ENCODE measurements around the gene ATG9A.
"Not testable (repeated sequence)": the region's sequence is repeated elsewhere in the genome, so short reads cannot be mapped to it uniquely, and the experiment has no call there.

Gene ATG9A

GRCh38 chr2:219205165-219205538, 24.3 kb downstream of the ATG9A start:
- no peak for DNase-seq (ENCODE audit: low spot score)

DNA sequence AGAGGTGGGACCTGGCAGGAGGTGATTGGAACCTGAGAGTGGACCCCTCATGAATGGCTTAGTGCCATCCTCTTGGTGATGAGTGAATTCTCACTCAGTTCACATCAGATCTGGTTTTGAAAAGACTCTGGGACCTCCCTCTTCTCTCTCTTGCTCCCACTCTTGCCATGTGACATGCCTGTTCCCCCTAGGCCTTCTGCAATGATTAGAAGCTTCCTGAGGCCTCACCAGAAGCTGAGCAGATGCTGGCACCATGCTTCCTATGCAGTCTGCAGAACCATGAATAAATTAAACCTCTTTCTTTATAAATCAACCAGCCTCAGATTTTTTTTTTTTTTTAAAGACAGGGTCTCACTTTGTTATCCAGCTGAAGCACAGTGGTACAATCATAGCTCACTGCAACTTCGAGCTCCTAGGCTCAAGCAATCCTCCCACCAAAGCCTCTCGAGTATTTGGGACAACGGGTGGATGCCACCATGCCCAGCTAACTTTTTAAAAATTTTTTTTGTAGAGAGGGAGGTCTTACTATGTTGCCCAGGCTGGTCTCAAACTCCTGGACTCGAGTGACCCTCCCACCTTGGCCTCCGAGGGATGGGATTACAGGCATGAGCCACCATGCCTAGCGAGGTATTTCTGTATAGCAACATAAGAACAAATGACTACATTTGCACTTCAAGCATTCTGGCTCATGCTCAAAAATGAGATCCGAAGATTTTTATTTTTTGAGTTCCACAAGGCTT, 24.8 kb downstream of the ATG9A start:
- no peak for DNase-seq (ENCODE audit: low spot score)

DNA sequence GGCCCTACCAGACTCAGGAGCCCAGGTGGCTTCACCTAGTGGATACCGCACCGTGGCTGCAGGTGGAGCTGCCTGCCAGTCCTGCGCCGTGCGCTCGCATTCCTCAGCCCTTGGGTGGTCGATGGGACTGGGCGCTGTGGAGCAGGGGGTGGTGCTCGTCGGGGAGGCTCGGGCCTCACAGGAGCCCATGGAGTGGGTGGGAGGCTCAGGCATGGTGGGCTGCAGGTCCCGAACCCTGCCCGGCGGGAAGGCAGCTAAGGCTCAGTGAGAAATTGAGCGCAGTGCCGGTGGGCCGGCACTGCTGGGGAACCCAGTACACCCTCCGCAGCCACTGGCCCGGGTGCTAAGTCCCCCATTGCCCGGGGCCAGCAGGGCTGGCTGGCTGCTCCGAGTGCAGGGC, 28.1 kb downstream of the ATG9A start:
- DNase-seq (ENCODE audit: low spot score) = not testable (repeated sequence)

- DNase-seq (ENCODE audit: low spot score) = not testable (repeated sequence)
These were observed 28.7 kb downstream of the ATG9A start for GRCh38 chr2:219200502-219201326.

- no peak for DNase-seq (ENCODE audit: low spot score)
These were observed 29.8 kb downstream of the ATG9A start for GRCh38 chr2:219199470-219200211.

DNA sequence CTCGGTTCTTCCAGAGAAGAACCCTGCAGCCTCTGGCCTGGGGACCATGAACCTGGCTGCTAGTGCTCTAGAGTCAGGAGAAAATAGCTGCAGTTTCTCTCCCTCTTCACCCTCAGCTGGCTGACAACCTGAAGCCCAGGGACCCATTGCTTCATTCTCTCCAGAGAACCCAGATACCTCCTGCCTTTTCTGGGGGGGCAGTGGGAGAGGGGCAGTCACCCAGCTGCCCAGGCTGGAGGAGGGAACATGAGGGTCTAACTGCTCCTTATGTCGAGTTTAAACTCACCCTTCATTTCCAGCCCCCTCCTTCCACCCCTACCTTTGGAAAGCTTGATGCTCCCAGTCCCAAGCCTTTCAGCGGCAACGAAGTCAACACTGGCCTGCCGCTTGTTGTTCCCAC, 30.5 kb downstream of the ATG9A start:
- no peak for DNase-seq (ENCODE audit: low spot score)

- DNase-seq (ENCODE audit: low spot score) = no peak
These were observed 32.0 kb downstream of the ATG9A start for GRCh38 chr2:219197388-219197787.

DNA sequence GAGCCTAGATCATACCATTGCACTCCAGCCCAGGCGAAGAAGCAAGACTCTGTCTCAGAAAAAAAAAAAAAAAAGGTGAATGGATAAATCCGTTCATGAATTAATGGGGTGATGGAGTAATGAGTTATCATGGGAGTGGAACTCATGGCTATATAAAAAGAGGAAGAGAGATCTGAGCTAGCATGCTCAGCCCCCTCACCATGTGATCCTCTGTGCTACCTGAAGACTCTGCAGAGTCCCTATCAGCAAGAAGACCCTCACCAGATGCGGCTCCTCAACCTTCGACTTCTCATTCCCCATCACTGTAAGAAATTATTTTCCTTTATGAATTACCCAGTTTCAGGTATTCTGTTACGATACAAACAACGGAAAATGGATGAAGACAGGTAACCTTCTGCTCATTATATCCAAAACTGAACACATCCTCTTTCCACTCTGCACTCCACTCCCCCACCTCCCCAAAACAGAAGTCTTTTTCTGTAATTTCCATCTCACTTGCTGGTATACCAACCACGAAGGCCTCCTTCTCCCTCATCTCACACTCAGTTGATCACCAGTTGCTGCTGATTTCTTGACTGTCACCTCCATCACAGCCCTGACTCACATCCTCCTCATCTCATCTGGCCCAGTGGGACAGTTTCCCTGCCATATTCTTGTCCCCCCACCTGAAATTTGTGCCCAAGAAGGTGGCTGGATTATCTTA, 42.5 kb downstream of the ATG9A start:
- no peak for DNase-seq (ENCODE audit: low spot score)

- DNase-seq (ENCODE audit: low spot score) = no peak
These were observed 45.3 kb downstream of the ATG9A start for GRCh38 chr2:219184121-219184520.

DNA sequence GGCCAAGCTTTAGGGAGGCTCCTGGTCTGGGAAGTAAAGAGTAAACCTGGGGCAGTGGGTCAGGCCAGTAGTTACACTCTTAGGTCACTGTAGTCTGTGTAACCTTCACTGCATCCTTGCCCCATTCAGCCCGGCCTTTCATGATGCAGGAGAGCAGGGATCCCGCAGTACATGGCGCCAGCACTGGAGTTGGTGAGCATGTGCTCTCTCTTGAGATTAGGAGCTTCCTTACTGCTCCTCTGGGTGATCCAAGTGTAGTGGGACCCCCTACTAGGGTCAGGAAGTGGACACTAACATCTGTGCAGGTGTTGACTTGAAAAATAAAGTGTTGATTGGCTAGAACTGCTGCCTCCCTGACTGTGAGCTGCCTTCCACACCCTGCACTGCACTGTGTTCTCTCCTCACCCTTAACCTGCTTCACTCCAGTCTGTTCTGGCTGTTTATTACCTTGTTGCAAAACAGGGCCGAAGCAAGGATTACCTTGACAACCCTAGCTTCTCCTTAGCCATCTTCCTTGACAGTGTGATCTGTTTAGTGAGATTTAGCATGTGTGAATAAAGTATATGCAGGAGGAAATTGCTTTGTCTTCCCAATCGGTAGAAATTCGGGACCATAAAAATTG, 46.2 kb downstream of the ATG9A start:
- DNase-seq (ENCODE audit: low spot score) = no peak

DNA sequence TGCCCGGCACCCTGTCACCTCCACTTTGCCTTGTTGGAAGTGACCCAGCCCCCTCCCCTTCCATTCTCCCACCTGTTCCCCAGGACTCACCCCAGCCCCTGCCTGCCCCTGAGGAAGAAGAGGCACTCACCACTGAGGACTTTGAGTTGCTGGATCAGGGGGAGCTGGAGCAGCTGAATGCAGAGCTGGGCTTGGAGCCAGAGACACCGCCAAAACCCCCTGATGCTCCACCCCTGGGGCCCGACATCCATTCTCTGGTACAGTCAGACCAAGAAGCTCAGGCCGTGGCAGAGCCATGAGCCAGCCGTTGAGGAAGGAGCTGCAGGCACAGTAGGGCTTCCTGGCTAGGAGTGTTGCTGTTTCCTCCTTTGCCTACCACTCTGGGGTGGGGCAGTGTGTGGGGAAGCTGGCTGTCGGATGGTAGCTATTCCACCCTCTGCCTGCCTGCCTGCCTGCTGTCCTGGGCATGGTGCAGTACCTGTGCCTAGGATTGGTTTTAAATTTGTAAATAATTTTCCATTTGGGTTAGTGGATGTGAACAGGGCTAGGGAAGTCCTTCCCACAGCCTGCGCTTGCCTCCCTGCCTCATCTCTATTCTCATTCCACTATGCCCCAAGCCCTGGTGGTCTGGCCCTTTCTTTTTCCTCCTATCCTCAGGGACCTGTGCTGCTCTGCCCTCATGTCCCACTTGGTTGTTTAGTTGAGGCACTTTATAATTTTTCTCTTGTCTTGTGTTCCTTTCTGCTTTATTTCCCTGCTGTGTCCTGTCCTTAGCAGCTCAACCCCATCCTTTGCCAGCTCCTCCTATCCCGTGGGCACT, 46.9 kb downstream of the ATG9A start:
- DNase-seq (ENCODE audit: low spot score) = no peak

- no peak for DNase-seq (ENCODE audit: low spot score)
These were observed 47.9 kb downstream of the ATG9A start for GRCh38 chr2:219181531-219181930.

GRCh38 chr2:219180961-219181360, 48.5 kb downstream of the ATG9A start:
- DNase-seq (ENCODE audit: low spot score) = no peak

DNA sequence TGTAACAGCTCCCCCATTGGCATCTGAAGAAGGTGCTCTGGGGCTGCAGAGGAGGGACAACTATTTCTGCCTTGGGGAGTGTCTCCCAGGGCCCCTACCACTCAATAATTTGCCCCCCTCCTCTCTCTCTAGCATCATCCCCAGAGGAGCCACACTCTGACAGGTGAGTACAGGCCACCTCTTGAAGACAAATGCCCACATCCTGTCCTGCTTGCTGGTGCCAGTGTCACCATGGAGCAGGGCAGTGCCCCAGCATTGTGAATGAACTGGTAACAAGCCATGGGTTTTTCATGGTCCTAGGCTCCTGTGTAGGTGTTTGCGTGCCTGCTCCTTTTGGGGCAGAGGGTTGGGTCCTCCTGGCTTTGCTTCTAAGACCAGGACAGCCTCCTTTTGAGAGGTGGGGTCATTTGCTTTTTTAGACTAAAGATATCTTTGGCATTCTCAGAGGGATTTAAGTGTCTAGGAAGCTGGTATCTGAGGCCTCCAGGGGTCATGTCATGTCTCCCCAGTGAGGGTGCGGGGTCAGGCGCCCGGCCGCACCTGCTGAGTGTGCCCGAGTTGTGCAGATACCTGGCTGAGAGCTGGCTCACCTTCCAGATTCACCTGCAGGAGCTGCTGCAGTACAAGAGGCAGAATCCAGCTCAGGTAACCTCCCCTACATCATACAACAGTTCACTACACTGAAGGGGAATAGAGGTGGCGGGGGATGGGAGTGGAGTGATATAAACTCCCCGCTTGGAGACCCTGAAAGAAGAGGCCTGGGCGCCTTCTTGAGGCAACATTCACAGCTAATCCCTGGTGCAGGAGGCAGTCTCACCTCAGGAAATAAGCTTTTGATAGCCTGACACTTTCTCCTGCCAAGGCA, 49.6 kb downstream of the ATG9A start:
- DNase-seq (ENCODE audit: low spot score) = no peak

GRCh38 chr2:219178377-219179175, 50.9 kb downstream of the ATG9A start:
- DNase-seq (ENCODE audit: low spot score) = peak; percentile 67

- peak; percentile 100 for DNase-seq (ENCODE audit: low spot score)
These were observed 51.7 kb downstream of the ATG9A start, which contains the start of gene RETREG2 for GRCh38 chr2:219177552-219178376. Gene RETREG2, plus strand, starts transcription at chr2:219178275. Its CDS starts 78 bp downstream, at chr2:219178353.

- peak; percentile 94 for DNase-seq (ENCODE audit: low spot score)
These were observed 52.5 kb downstream of the ATG9A start, which contains the start of gene CNPPD1 for GRCh38 chr2:219176818-219177551. Gene CNPPD1, minus strand, starts transcription at chr2:219176925. Its CDS starts 97 bp downstream, at chr2:219176828.

Measured in GM03348 (cell line).